Fibroblast of villous mesenchyme (primary cell): ENCODE results near the gene ZNF32. TPM values are rescaled to one million over a fixed set of nuclear protein-coding genes. Genes with fewer than 3 reads are reported as not detected.
A peak's percentile ranks its signal among the peaks of the same experiment; 100 is the strongest.

Experiments
- DNase-seq: peaks from one replicate; pipeline ENCODE4 v3.0.0-alpha.2; 2010; ENCODE audit warnings: low read depth
- H3K4me3 ChIP-seq: 2 replicates; pipeline ENCODE4 v1.5.1; 2011; ENCODE audit warnings: low read depth, mild to moderate bottlenecking, low read length
- total RNA-seq: library from RNA; depleted of rRNA; stranded (reverse); fragments of >200 nt; gene quantifications from 2 replicates; pipeline ENCODE4 v1.2.3, GENCODE V29; 2012
- TF ChIP-seq, protein P1 (sequence below): IDR thresholded peaks from 2 replicates; pipeline ENCODE4 v1.5.1; 2012; ENCODE audit warnings: low read depth, mild to moderate bottlenecking, low read length; ENCODE audit not compliant: insufficient read depth

ZNF32 gene
- total RNA-seq, 1 donor, result 30.7 TPM

DNA sequence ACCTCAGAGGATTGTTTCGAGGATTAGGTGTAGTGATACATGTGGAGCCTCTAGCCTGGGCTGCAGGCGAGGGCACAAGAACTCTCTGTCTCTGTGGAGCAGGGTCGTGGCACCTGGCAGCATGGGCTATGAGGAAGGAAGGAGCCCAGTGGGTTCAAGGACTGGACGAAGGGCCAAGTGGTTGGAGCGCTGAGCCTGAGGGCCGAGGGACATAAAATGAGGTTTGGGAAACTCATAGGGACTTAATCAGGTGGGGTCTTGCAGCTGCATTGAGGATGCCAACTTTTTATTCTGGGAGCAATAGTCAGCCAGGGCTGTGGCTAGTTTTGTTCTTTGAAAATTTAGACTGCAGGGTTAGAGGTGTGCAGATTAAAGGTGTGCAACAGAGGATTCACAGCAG is 33.0 kb upstream of the ZNF32 start:
- H3K4me3 ChIP-seq, result no peak overlapping the region
- DNase-seq, result no peak
- TF ChIP-seq, protein P1, sequence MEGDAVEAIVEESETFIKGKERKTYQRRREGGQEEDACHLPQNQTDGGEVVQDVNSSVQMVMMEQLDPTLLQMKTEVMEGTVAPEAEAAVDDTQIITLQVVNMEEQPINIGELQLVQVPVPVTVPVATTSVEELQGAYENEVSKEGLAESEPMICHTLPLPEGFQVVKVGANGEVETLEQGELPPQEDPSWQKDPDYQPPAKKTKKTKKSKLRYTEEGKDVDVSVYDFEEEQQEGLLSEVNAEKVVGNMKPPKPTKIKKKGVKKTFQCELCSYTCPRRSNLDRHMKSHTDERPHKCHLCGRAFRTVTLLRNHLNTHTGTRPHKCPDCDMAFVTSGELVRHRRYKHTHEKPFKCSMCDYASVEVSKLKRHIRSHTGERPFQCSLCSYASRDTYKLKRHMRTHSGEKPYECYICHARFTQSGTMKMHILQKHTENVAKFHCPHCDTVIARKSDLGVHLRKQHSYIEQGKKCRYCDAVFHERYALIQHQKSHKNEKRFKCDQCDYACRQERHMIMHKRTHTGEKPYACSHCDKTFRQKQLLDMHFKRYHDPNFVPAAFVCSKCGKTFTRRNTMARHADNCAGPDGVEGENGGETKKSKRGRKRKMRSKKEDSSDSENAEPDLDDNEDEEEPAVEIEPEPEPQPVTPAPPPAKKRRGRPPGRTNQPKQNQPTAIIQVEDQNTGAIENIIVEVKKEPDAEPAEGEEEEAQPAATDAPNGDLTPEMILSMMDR, result no peak

DNA sequence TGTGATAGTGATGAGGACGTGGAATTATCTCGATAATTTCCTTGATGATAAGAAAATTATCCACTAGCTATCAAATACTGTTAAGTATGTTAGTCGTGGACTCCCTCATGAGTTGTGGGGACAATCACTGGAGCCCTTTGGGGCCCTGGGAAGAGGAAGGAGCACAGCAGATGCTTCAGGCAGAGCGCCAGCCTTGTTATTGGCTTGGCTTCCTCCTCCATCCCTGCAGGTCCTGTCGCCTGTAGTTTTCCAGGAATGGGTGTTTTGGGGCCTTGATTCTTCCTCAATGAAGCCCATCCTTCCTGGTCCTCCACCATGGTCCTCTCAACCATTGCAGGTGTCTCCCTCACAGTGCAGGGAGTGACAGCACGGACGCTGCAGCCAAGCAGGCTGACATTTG is 32.5 kb upstream of the ZNF32 start:
- no peak overlapping the region for H3K4me3 ChIP-seq
- TF ChIP-seq, protein P1, result no peak
- DNase-seq, result no peak

DNA sequence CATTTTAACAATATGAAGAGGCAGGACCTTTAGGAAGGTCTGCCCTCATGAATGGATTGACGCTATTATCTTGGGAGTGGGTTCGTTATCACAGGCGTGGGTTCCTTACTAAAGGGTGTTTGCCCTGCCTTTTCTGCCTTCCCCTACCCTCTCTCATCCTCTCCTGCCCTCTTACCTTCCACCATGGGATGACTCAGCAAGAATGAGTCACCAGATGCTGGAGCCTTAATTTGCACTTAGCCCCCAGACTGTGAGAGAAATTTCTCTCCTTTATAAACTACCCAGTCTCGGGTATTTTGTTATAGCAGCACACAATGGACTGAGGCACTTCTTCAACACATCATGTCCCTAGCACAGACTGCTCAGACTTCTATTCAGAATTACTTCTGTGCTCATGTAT is 31.4 kb upstream of the ZNF32 start:
- TF ChIP-seq, protein P1, result no peak
- DNase-seq, result peak; percentile 21
- no peak overlapping the region for H3K4me3 ChIP-seq

DNA sequence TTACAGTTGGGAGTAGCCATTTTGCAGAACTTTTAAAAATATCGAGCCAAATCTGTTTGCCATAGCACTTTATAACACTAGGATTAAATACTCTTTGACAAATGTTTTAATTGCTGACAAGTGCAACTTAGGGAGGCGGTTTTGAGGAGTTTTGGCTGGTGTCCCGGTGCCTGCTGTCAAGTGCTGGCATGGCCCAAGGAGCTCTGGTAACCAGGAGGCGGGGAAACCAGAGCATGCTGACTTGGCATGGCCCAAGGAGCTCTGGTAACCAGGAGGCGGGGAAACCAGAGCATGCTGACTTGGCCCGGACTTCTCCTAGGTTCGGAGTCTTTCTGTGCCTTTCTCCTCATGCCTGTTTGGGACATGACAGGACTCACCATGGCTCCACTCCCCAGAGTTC is 30.8 kb upstream of the ZNF32 start:
- DNase-seq, result no peak
- H3K4me3 ChIP-seq, result no peak overlapping the region
- TF ChIP-seq, protein P1, result no peak

DNA sequence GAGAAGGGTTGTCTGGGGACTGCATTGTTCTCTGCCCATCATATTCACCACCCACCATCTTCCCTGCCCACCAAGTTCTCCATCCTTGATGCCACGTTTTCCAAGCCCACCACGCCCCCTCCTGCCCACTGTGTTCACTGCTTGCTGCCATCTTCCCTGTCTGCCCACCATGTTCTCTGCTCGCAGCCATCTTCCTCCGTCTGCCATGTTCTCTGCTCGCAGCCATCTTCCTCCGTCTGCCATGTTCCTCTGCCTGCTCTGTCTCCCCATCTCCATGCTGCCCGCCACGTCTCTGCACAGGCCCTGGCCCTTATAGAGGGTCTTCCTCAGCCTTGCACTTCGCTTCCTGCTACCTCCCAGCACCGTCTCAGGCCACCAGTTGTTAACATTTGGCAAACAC is 30.0 kb upstream of the ZNF32 start:
- TF ChIP-seq, protein P1, result no peak

DNA sequence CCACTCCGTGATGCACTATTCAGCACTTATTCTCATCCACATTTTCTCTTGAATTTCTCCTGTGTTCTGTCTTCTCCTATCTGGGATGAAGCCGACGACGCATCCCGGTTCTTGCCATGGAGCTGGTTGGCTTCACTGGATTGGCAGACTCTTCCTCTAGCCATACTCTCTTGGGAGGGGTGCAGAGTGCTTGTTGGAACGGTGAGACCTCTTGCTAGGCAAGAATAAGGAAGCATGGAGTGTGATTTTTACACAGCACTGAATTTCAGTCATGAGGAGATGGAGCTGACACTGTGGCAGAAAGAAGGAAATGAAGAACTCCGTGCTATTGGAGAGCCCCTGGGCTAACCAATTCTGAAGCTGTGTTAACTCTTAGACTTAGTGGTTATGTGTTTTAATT is 28.2 kb upstream of the ZNF32 start:
- TF ChIP-seq, protein P1, result no peak
- DNase-seq, result no peak
- H3K4me3 ChIP-seq, result no peak overlapping the region

More for the DNA sequence above, 30.0 kb upstream of the ZNF32 start:
- no peak overlapping the region for H3K4me3 ChIP-seq
- no peak for DNase-seq

DNA sequence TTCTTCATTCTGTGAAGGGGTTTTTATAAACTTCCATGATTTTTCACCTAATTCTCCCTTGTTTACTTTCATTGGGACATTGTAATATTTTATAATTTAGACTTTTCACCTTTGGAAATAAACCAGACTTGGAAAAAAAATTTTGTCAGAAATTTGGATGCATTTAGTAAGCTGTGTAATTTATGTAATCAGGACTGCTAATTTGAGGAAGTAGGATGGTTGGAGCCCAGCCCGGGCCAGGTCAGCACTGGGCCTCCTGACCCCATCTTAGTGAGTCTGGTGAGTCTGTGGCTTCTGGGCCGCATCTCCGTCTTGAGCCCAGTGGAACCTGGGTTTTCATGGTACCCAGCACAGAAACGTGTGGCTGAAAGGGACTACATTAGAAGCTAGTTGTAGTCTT is 27.6 kb upstream of the ZNF32 start:
- no peak overlapping the region for H3K4me3 ChIP-seq
- TF ChIP-seq, protein P1, result no peak
- DNase-seq, result no peak
